PFSK-1 (cell line): ENCODE results near the gene STRADB.

Experiments
- FOXP2 ChIP-seq: optimal IDR thresholded peaks from 2 replicates; pipeline ENCODE3; 2011; ENCODE audit warnings: borderline replicate concordance, control low read depth, inconsistent platforms; ENCODE audit not compliant: insufficient read depth; ENCODE audit errors: extremely low read length, extremely low read depth
- POLR2AphosphoS5 ChIP-seq: IDR thresholded peaks from 2 replicates; pipeline ENCODE4 v1.6.1; 2012; ENCODE audit warnings: low read depth, mild to moderate bottlenecking, control low read depth, low read length, moderate library complexity
- SIN3A ChIP-seq: IDR thresholded peaks from 2 replicates; pipeline ENCODE4 v1.6.1; 2012; ENCODE audit warnings: mild to moderate bottlenecking, low read length, moderate library complexity, borderline replicate concordance; ENCODE audit not compliant: insufficient read depth
- TAF1 ChIP-seq: IDR thresholded peaks from 2 replicates; pipeline ENCODE4 v1.6.1; 2012; ENCODE audit warnings: low read length, control low read depth, borderline replicate concordance; ENCODE audit not compliant: insufficient read depth
- TF ChIP-seq, protein P1 (sequence below), 2 experiments: IDR thresholded peaks; 2 replicates each; pipeline versions ENCODE4 v1.6.1 to v1.8.0; 2011 to 2012; ENCODE audit warnings: low read depth in 2 of 2, low read length in 2 of 2, control low read depth in 1 of 2, inconsistent platforms in 1 of 2, mild to moderate bottlenecking in 1 of 2, moderate library complexity in 1 of 2; ENCODE audit not compliant: insufficient read depth in 1 of 2

Gene STRADB

DNA sequence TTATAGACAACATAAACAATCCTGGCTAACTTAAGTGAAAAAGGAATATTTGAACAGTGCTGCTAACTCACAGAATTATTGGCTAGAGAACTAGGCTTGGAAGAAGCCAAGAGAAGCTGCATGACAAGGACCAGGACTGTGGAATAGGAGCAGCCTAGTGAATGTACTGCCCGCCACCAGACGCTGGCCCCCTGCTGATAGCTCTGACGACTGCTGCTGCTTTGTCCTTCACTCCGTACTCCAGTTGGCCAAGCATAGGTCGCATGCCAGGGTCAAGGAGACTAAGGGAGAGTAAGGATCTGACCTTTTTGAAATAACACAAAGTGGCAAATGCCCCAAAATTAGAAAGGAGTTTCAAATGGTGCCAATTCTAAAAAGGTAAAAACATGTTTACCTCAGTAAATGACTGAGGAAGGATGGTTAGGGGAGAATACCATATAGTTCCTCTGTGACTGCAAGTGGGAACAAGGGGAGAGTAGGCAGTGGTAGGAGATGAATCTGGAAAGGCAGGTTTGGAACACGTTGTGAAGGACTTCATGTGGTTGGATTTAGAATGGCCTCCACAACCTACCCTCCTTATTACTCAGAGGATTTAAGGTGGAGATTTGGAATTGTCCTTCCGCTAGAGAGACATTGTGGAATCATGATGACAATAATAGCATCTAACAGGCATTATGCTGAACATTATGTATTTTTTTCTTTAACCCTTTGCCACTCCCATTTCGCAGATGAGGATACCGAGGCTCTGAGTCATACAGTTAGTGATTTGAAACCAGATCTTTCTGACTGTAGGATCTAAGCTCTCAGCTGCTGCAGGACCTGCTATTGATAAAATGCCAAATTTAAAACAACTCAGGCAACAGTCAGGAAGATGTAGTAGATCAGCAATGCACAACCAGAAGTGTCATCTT lies 19.5 kb downstream of the STRADB start:
- no peak for TF ChIP-seq TAF1
- TF ChIP-seq POLR2AphosphoS5: no peak
- TF ChIP-seq, protein P1, sequence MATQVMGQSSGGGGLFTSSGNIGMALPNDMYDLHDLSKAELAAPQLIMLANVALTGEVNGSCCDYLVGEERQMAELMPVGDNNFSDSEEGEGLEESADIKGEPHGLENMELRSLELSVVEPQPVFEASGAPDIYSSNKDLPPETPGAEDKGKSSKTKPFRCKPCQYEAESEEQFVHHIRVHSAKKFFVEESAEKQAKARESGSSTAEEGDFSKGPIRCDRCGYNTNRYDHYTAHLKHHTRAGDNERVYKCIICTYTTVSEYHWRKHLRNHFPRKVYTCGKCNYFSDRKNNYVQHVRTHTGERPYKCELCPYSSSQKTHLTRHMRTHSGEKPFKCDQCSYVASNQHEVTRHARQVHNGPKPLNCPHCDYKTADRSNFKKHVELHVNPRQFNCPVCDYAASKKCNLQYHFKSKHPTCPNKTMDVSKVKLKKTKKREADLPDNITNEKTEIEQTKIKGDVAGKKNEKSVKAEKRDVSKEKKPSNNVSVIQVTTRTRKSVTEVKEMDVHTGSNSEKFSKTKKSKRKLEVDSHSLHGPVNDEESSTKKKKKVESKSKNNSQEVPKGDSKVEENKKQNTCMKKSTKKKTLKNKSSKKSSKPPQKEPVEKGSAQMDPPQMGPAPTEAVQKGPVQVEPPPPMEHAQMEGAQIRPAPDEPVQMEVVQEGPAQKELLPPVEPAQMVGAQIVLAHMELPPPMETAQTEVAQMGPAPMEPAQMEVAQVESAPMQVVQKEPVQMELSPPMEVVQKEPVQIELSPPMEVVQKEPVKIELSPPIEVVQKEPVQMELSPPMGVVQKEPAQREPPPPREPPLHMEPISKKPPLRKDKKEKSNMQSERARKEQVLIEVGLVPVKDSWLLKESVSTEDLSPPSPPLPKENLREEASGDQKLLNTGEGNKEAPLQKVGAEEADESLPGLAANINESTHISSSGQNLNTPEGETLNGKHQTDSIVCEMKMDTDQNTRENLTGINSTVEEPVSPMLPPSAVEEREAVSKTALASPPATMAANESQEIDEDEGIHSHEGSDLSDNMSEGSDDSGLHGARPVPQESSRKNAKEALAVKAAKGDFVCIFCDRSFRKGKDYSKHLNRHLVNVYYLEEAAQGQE (IDR thresholded peaks at IDR 0.05; ENCODE audit: insufficient read depth in 1 of 2, low read depth in 2 of 2, low read length in 2 of 2): no peak
- no peak for TF ChIP-seq FOXP2
- no peak for TF ChIP-seq SIN3A

DNA sequence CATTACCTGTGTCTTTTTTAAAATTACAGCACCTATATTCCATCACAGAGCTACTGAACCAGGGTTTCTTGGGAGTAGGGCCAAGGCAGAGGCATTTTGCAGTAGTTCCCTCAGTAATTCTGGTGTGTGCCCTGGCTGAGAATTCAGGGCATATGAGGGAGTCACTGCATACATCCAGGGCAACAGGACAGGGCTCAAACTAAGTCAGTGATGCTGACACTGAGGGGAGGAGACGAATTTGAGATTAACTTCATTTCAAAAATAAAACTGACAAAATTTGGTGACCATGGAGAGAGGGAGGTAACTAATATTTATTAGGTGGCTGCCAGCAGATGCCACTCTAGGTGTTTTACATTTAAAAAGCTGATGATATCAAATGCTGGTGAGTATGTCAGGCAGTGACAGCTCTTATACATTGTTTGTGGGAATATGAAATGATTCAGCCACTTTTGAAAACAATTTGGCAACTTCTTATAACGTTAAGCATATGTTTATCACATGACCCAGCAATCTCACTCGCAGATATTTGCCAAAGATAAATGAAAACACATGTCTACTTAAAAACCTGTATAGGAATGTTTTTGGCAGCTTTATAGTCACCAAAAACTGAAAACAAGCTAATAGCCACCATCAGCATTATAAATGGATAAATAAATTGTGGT lies 20.3 kb downstream of the STRADB start:
- no peak for TF ChIP-seq POLR2AphosphoS5
- no peak for TF ChIP-seq TAF1
- TF ChIP-seq SIN3A: no peak
- TF ChIP-seq, protein P1 (IDR thresholded peaks at IDR 0.05; ENCODE audit: insufficient read depth in 1 of 2, low read depth in 2 of 2, low read length in 2 of 2): no peak
- TF ChIP-seq FOXP2: no peak

DNA sequence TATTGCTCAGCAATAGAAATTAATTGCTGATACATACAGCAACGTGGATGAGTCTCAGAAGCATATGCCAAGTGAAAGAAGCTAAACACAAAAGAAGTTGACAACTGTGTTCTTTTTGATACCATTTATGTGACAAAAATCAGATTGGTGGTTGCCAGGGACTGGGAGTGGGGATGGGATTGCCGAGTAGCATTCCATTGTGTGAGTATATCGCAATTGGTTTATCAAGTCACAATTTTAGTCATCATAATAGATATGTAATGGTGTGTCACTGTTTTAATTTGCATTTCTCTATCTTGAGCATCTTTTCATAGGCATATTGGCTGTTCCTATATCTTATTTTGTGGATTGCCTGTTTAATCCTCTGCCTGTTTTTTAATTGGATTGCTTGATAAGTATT lies 20.9 kb downstream of the STRADB start:
- TF ChIP-seq FOXP2 (no peak), POLR2AphosphoS5 (no peak), TAF1 (no peak), SIN3A (no peak)
- TF ChIP-seq, protein P1 (IDR thresholded peaks at IDR 0.05; ENCODE audit: insufficient read depth in 1 of 2, low read depth in 2 of 2, low read length in 2 of 2): no peak

DNA sequence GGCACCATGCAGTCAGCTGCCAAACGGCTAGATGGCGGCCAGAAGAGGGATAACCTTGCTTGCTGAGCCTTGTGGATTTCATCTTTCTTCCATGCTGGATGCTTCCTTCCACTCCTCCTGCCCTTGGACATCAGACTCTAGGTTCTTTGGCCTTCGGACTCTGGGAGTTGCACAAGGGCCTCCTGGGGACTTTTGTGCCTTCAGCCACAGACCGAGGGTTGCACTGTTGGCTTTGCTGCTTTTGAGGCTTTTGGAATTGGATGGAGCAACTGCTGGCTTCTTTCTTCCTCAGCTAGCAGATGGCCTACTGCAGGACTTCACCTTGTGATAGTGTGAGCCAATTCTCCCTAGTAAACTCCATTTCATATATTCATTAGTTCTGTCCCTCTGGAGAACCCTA lies 31.0 kb downstream of the STRADB start:
- TF ChIP-seq FOXP2: no peak
- no peak for TF ChIP-seq SIN3A
- TF ChIP-seq POLR2AphosphoS5: no peak
- TF ChIP-seq, protein P1 (IDR thresholded peaks at IDR 0.05; ENCODE audit: insufficient read depth in 1 of 2, low read depth in 2 of 2, low read length in 2 of 2): no peak
- TF ChIP-seq TAF1: no peak

DNA sequence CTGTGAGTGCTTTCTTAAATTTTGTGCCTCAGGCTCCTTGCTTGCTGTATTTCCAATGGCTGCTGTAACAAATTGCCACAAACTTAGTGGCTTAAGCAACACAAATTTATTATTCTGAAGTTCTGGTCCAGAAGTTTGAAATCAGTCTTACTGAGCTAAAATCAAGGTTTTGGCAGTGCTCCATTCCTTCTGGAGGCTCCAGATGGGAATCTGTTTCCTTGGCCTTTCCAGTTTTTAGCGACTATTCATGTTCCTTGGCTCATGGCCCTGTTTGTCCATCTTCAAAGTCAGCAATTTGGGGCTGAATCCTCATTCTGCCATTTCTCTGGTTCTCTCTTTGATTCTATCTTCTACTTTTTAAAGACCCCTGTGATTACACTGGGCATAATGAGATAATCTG lies 31.8 kb downstream of the STRADB start:
- TF ChIP-seq TAF1 (no peak), FOXP2 (no peak), POLR2AphosphoS5 (no peak), SIN3A (no peak)
- TF ChIP-seq, protein P1 (IDR thresholded peaks at IDR 0.05; ENCODE audit: insufficient read depth in 1 of 2, low read depth in 2 of 2, low read length in 2 of 2): no peak
